GM23338 (cell line): ENCODE measurements around the gene TYRP1. TPM values are rescaled to one million over a fixed set of nuclear protein-coding genes. Genes with fewer than 3 reads are reported as not detected.

Source experiments
- ATAC-seq: fragments of 200-7000 bp; cut with Tn5 transposase; 3 replicates; pipeline ENCODE4 v1.9.1; 2020
- DNase-seq: peaks from one replicate; pipeline ENCODE4 v3.0.0-alpha.2; 2015; ENCODE audit warnings: low spot score
- H2AFZ ChIP-seq: fragments of 200-600 bp; sonication (generic); 2 replicates; pipeline ENCODE4 v1.8.0; 2016; ENCODE audit warnings: antibody characterized with exemption, mild to moderate bottlenecking, moderate library complexity
- H3F3A ChIP-seq: fragments of 200-600 bp; sonication (generic); replicated peaks from 2 replicates; pipeline ENCODE4 v1.8.0; 2017; ENCODE audit warnings: antibody characterized with exemption, mixed run types, low read depth
- H3K27ac ChIP-seq: fragments of 200-600 bp; sonication (generic); 2 replicates; pipeline ENCODE4 v1.6.1; 2016; ENCODE audit warnings: low read depth
- H3K27me3 ChIP-seq: fragments of 200-600 bp; sonication (generic); 2 replicates; pipeline ENCODE4 v1.8.0; 2016; ENCODE audit warnings: mild to moderate bottlenecking, mixed run types, moderate library complexity; ENCODE audit not compliant: insufficient read depth
- H3K36me3 ChIP-seq: fragments of 200-600 bp; sonication (generic); 2 replicates; pipeline ENCODE4 v1.8.0; 2016; ENCODE audit warnings: mild to moderate bottlenecking; ENCODE audit not compliant: insufficient read depth
- H3K4me1 ChIP-seq: fragments of 200-600 bp; sonication (generic); 2 replicates; pipeline ENCODE4 v1.8.0; 2016; ENCODE audit warnings: mild to moderate bottlenecking, moderate library complexity; ENCODE audit not compliant: insufficient read depth
- H3K4me2 ChIP-seq: fragments of 200-600 bp; sonication (generic); 2 replicates; pipeline ENCODE4 v1.7.1; 2017; ENCODE audit warnings: mixed run types
- H3K4me3 ChIP-seq: fragments of 200-600 bp; sonication (generic); 2 replicates; pipeline ENCODE4 v1.6.1; 2016; ENCODE audit warnings: mixed run types
- H3K79me2 ChIP-seq: fragments of 200-600 bp; sonication (generic); replicated peaks from 2 replicates; pipeline ENCODE4 v1.8.0; 2017; ENCODE audit warnings: mild to moderate bottlenecking; ENCODE audit not compliant: insufficient read depth
- H3K9me2 ChIP-seq: fragments of 200-600 bp; sonication (generic); 2 replicates; pipeline ENCODE4 v1.8.0; 2017; ENCODE audit not compliant: insufficient read depth
- H4K20me1 ChIP-seq: fragments of 200-600 bp; sonication (generic); replicated peaks from 2 replicates; pipeline ENCODE4 v1.8.0; 2017; ENCODE audit warnings: mild to moderate bottlenecking; ENCODE audit not compliant: insufficient read depth
- H3K27ac Mint-ChIP-seq: 2 replicates; pipeline ENCODE4 v1.8.0; 2020; ENCODE audit warnings: inconsistent platforms, mild to moderate bottlenecking, moderate library complexity, mixed read lengths
- H3K27me3 Mint-ChIP-seq: 3 replicates; pipeline ENCODE4 v1.8.0; 2022; ENCODE audit warnings: low read depth, mild to moderate bottlenecking, moderate library complexity, mixed read lengths, inconsistent platforms; ENCODE audit not compliant: insufficient read depth, poor library complexity
- H3K36me3 Mint-ChIP-seq: 3 replicates; pipeline ENCODE4 v1.8.0; 2021; ENCODE audit warnings: low read depth, mild to moderate bottlenecking, inconsistent platforms, moderate library complexity, mixed read lengths
- H3K4me1 Mint-ChIP-seq: 3 replicates; pipeline ENCODE4 v1.8.0; 2020; ENCODE audit warnings: mild to moderate bottlenecking, inconsistent platforms, mixed read lengths
- H3K4me3 Mint-ChIP-seq: 3 replicates; pipeline ENCODE4 v1.8.0; 2021; ENCODE audit warnings: moderate library complexity, mild to moderate bottlenecking, inconsistent platforms, mixed read lengths
- H3K9me3 Mint-ChIP-seq: 3 replicates; pipeline ENCODE4 v1.8.0; 2020; ENCODE audit warnings: moderate library complexity, mild to moderate bottlenecking, inconsistent platforms, mixed read lengths
- CREB1 ChIP-seq: fragments of 250-450 bp; sonication (Bioruptor Pico); IDR thresholded peaks from 2 replicates; pipeline ENCODE4 v1.5.0; 2020; ENCODE audit warnings: low read depth, mild to moderate bottlenecking, moderate library complexity
- EZH2phosphoT487 ChIP-seq: fragments of 200-600 bp; sonication (generic); IDR thresholded peaks from one replicate; pipeline ENCODE4 v1.8.1; 2018; ENCODE audit warnings: antibody characterized with exemption; ENCODE audit not compliant: unreplicated experiment
- JUNB ChIP-seq: IDR thresholded peaks from one replicate; pipeline ENCODE4 v1.6.1; 2016; ENCODE audit warnings: antibody characterized with exemption; ENCODE audit not compliant: unreplicated experiment
- POLR2AphosphoS5 ChIP-seq: IDR thresholded peaks from 2 replicates; pipeline ENCODE4 v1.6.1; 2016; ENCODE audit warnings: antibody characterized with exemption, low read depth
- REST ChIP-seq: IDR thresholded peaks from one replicate; pipeline ENCODE4 v1.6.1; 2018; ENCODE audit warnings: antibody characterized with exemption; ENCODE audit not compliant: unreplicated experiment
- ZNF114 ChIP-seq: fragments of 250-450 bp; sonication (Bioruptor Pico); IDR thresholded peaks from 2 replicates; pipeline ENCODE4 v1.5.0; 2020; ENCODE audit warnings: mild to moderate bottlenecking, moderate library complexity
- ZNF331 ChIP-seq: fragments of 250-450 bp; sonication (Bioruptor Pico); IDR thresholded peaks from 2 replicates; pipeline ENCODE4 v1.5.0; 2020; ENCODE audit warnings: low read depth, mild to moderate bottlenecking, moderate library complexity
- ZNF462 ChIP-seq: fragments of 250-450 bp; sonication (Bioruptor Pico); IDR thresholded peaks from 2 replicates; pipeline ENCODE4 v1.5.0; 2020; ENCODE audit warnings: mild to moderate bottlenecking, moderate library complexity
- polyA plus RNA-seq: library from polyadenylated mRNA; unstranded; fragments of >200 nt; fragmentation: Nextera tagmentation; extraction: Ambion mirVana; gene quantifications from 2 replicates; pipeline ENCODE4 v1.2.1, GENCODE V29; 2016
- total RNA-seq: library from RNA; depleted of rRNA; stranded (reverse); fragments of >200 nt; shearing (Covaris generic); gene quantifications from 2 replicates; pipeline ENCODE4 v1.2.3, GENCODE V29; 2014
- TF ChIP-seq, protein P1 (sequence below), 2 experiments: fragments of 200-600 bp in 1 of 2; sonication (generic) in 1 of 2; conservative IDR thresholded peaks; 2 replicates each; pipeline versions ENCODE4 v1.5.1 to v1.6.1; 2016 to 2017; ENCODE audit warnings: antibody characterized with exemption in 2 of 2, low read depth in 2 of 2, mild to moderate bottlenecking in 2 of 2, moderate library complexity in 1 of 2
- TF ChIP-seq, protein P2 (sequence below): IDR thresholded peaks from 2 replicates; pipeline ENCODE4 v1.6.1; 2016; ENCODE audit warnings: antibody characterized with exemption

Gene TYRP1
- total and polyA plus RNA-seq, 2 experiments from 2014 or later = not detected

GRCh38 chr9:12712532-12712931, 19.3 kb downstream of the TYRP1 start:
- no peaks in the 10 kb centered on the region for H3F3A ChIP-seq
- TF ChIP-seq CREB1 (CRISPR knock-in tag) (no peak), EZH2phosphoT487 (no peak), ZNF331 (CRISPR knock-in tag) (no peak), REST (no peak), ZNF462 (CRISPR knock-in tag) (no peak), ZNF114 (CRISPR knock-in tag) (no peak), JUNB (no peak), POLR2AphosphoS5 (no peak)
- TF ChIP-seq, protein P1, sequence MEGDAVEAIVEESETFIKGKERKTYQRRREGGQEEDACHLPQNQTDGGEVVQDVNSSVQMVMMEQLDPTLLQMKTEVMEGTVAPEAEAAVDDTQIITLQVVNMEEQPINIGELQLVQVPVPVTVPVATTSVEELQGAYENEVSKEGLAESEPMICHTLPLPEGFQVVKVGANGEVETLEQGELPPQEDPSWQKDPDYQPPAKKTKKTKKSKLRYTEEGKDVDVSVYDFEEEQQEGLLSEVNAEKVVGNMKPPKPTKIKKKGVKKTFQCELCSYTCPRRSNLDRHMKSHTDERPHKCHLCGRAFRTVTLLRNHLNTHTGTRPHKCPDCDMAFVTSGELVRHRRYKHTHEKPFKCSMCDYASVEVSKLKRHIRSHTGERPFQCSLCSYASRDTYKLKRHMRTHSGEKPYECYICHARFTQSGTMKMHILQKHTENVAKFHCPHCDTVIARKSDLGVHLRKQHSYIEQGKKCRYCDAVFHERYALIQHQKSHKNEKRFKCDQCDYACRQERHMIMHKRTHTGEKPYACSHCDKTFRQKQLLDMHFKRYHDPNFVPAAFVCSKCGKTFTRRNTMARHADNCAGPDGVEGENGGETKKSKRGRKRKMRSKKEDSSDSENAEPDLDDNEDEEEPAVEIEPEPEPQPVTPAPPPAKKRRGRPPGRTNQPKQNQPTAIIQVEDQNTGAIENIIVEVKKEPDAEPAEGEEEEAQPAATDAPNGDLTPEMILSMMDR (conservative IDR thresholded peaks at IDR 0.05; ENCODE audit: low read depth in 2 of 2) = no peak
- TF ChIP-seq, protein P2, sequence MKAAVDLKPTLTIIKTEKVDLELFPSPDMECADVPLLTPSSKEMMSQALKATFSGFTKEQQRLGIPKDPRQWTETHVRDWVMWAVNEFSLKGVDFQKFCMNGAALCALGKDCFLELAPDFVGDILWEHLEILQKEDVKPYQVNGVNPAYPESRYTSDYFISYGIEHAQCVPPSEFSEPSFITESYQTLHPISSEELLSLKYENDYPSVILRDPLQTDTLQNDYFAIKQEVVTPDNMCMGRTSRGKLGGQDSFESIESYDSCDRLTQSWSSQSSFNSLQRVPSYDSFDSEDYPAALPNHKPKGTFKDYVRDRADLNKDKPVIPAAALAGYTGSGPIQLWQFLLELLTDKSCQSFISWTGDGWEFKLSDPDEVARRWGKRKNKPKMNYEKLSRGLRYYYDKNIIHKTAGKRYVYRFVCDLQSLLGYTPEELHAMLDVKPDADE = no peak
- no peak overlapping the region for H3K4me3 ChIP-seq

More at GRCh38 chr9:12712532-12712931, 19.3 kb downstream of the TYRP1 start:
- Histone ChIP-seq H3K4me2 (no peak overlapping the region), H2AFZ (no peak overlapping the region), H3K9me2 (no peaks in the 10 kb centered on the region), H3K27me3 (no peaks in the 10 kb centered on the region), H4K20me1 (no peaks in the 10 kb centered on the region), H3K36me3 (no peaks in the 10 kb centered on the region), H3K4me1 (no peaks in the 10 kb centered on the region), H3K79me2 (no peaks in the 10 kb centered on the region), H3K27ac (no peak overlapping the region)
- Mint-ChIP-seq H3K27me3 (no peaks in the 10 kb centered on the region), H3K27ac (no peak overlapping the region), H3K4me3 (no peak overlapping the region), H3K4me1 (no peaks in the 10 kb centered on the region), H3K36me3 (no peaks in the 10 kb centered on the region), H3K9me3 (no peaks in the 10 kb centered on the region)
- no peak for DNase-seq
- no peak for ATAC-seq
